Muscle layer of duodenum (tissue), 2 donors: ENCODE measurements around the gene SHB.
"Not testable (repeated sequence)": the region's sequence is repeated elsewhere in the genome, so short reads cannot be mapped to it uniquely, and the experiment has no call there.

Experiments
- H3K27ac ChIP-seq: one replicate; pipeline ENCODE4 v1.7.0; 2013; ENCODE audit warnings: mild to moderate bottlenecking, low read length
- H3K27me3 ChIP-seq: one replicate; pipeline ENCODE4 v1.7.0; 2013; ENCODE audit warnings: low read depth, mild to moderate bottlenecking, control low read depth, low read length
- H3K36me3 ChIP-seq, 2 donors: one replicate each; pipeline ENCODE4 v1.7.0; 2013; ENCODE audit warnings: low read length in 2 of 2, control low read depth in 1 of 2, mild to moderate bottlenecking in 1 of 2; ENCODE audit not compliant: insufficient read depth in 2 of 2, control insufficient read depth in 1 of 2
- H3K4me1 ChIP-seq, 2 donors: one replicate each; pipeline ENCODE4 v1.7.0; 2013; ENCODE audit warnings: low read length in 2 of 2, mild to moderate bottlenecking in 2 of 2, control low read depth in 1 of 2, moderate library complexity in 1 of 2; ENCODE audit not compliant: insufficient read depth in 2 of 2, control insufficient read depth in 1 of 2
- H3K4me3 ChIP-seq, 2 donors: one replicate each; pipeline ENCODE4 v1.7.0; 2013; ENCODE audit warnings: low read length in 2 of 2, low read depth in 1 of 2, mild to moderate bottlenecking in 1 of 2
- H3K9me3 ChIP-seq, 2 donors: one replicate each; pipeline ENCODE4 v1.7.0; 2013; ENCODE audit warnings: low read length in 2 of 2, control low read depth in 1 of 2, mild to moderate bottlenecking in 1 of 2; ENCODE audit not compliant: control insufficient read depth in 1 of 2
- donor health status: healthy.

SHB gene

DNA sequence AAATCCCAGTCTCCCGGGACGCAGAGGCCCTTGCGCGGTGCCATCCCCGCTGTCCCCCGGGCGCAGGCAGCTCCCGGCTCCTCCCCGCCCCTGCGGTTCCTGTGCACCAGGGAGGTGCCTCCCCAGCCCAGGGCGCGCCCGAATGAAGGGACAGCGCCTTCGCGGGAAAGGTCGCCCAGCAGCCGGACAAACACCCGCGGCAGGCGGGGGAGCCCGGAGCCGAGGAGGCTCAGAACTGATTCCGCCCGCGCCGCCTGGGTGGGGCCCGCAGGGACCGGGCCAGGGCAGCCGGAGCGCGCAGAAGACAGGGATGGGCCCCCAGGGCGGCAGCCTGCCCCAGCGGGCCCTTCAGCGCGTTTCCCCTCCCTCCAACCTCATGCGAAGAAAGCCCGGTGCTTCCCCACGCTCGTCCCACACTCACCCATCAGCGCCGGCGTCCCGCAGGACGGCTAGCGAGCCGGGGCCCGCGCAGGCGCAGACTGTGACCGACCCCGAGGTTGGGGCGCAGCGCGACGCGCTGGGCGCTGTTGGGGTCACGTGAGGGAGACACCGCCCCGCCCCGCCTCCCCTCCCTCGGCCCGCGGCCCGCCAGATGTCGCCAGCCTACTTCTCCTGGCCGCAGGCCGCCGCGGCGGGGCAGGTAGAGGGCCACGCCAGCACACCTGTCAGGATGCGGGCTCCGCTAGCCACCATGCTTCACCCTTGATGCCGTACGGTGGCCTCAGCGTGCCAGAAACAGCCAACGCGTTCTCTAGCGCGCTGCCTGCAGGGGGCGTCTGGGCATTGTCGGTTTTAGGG, 165.2 kb downstream of the SHB start, which contains the start of gene SLC25A51:
Gene SLC25A51 (minus strand): TSS at position 481 of the 798 bp plus-strand sequence. CDS start 15,577 bp downstream, outside the sequence.
- Histone ChIP-seq H3K4me3 (peak within 1 kb of the TSS; percentile 89 to 97), H3K4me1 (peaks cover 0 to 22% of the 10 kb centered on the region in 2 donors)

DNA sequence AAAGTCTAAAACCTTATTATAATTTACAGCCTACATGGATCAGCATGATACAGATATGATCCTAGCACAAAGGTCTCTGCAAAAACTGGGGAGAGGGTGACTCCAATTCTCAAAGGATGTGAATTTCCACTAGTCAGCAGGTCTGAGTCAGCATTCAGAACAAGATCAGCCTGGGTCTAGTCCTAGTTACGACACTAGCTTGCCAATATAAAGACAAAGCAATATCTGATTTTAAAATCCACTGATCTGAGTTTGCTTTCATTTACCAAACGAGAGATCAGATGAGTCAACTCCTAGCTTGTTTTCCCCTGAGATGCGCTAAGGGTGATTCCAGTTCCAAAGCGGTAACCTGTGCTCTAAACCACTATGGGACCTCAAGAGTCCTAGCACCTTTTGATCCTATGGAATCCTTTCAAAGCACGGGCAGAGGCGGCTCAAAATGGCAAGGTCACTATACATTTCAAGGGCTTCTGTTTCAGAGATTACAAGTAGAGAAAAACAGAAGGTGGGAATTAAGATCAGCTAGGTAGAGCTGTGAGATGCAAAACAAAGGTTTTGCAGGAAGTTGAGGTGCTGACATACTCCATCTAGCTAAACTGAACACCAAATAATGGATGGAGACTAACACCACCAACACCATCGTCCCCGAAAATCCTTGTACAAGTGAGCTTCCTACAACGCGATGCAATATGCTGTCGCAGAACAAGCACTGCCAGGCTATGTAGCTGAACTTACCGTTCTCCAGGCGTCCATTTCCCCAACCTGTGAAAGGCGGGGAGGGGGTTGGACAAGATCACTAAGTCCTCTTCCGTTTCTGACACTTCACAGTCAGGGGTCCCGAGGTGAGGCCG, 166.0 kb downstream of the SHB start:
- peak overlapping the region; percentile 84 for H3K27ac ChIP-seq
- peaks cover 0 to 22% of the 10 kb centered on the region in 2 donors for H3K4me1 ChIP-seq
- peaks cover 8 to 9% of the 10 kb centered on the region in 2 donors for H3K36me3 ChIP-seq
- no peaks in the 10 kb centered on the region for H3K27me3 ChIP-seq
- peak overlapping the region; percentile 89 to 97 for H3K4me3 ChIP-seq
- H3K9me3 ChIP-seq, result no peaks in the 10 kb centered on the region

More for the DNA sequence above, 165.2 kb downstream of the SHB start, which contains the start of gene SLC25A51:
- Histone ChIP-seq H3K36me3 (peaks cover 6% of the 10 kb centered on the region in 2 donors), H3K27ac (peak within 1 kb of the TSS; percentile 84), H3K9me3 (no peaks in the 10 kb centered on the region), H3K27me3 (no peaks in the 10 kb centered on the region)

- H3K36me3 ChIP-seq, result peaks cover 9 to 13% of the 10 kb centered on the region in 2 donors
- peak overlapping the region; percentile 7 for H3K27ac ChIP-seq
- H3K4me3 ChIP-seq, result peak overlapping the region in 1 of 2 donors; percentile 97
- no peaks in the 10 kb centered on the region for H3K27me3 ChIP-seq
- H3K9me3 ChIP-seq, result no peaks in the 10 kb centered on the region
- peaks cover 0 to 22% of the 10 kb centered on the region in 2 donors for H3K4me1 ChIP-seq
These were observed 166.9 kb downstream of the SHB start for GRCh38 chr9:37902131-37902530.

DNA sequence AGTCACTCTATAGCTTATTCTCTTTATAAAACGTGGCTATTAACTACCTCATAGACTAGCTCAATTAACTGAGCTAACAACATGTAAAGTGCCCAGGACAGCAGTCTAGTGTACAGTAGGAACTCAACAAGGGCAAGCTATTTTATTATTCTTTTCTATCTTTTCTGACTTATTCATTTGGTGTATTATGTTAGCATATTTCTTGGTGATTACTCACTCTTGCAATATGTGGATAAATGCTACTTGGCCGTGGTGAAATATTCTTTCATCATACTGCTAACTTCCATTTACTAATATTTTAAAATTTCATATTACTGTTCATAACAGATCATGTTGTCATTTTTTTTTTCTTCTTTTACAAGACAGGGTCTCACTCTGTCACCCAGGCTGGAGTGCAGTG, 170.0 kb downstream of the SHB start:
- Histone ChIP-seq H3K4me1 (peaks cover 0 to 16% of the 10 kb centered on the region in 2 donors), H3K4me3 (no peak overlapping the region), H3K27me3 (no peaks in the 10 kb centered on the region), H3K27ac (no peak overlapping the region), H3K9me3 (no peaks in the 10 kb centered on the region), H3K36me3 (peaks cover 23 to 27% of the 10 kb centered on the region in 2 donors)

- H3K9me3 ChIP-seq, result no peaks in the 10 kb centered on the region
- H3K36me3 ChIP-seq, result peaks cover 34 to 40% of the 10 kb centered on the region in 2 donors
These were observed 171.4 kb downstream of the SHB start for GRCh38 chr9:37897665-37898064.

GRCh38 chr9:37892063-37892462, 177.0 kb downstream of the SHB start:
- Histone ChIP-seq H3K27ac (no peak overlapping the region), H3K36me3 (peaks cover 35 to 38% of the 10 kb centered on the region in 2 donors), H3K27me3 (no peaks in the 10 kb centered on the region), H3K9me3 (no peaks in the 10 kb centered on the region), H3K4me1 (no peaks in the 10 kb centered on the region), H3K4me3 (no peak overlapping the region)

More at GRCh38 chr9:37897665-37898064, 171.4 kb downstream of the SHB start:
- Histone ChIP-seq H3K4me1 (peaks cover 0 to 7% of the 10 kb centered on the region in 2 donors), H3K27me3 (no peaks in the 10 kb centered on the region), H3K27ac (no peak overlapping the region), H3K4me3 (no peak overlapping the region)

GRCh38 chr9:37891042-37891441, 178.0 kb downstream of the SHB start:
- peaks cover 32 to 33% of the 10 kb centered on the region in 2 donors for H3K36me3 ChIP-seq
- not testable (repeated sequence) for H3K27ac ChIP-seq, H3K4me1 ChIP-seq, H3K27me3 ChIP-seq, H3K4me3 ChIP-seq, H3K9me3 ChIP-seq

DNA sequence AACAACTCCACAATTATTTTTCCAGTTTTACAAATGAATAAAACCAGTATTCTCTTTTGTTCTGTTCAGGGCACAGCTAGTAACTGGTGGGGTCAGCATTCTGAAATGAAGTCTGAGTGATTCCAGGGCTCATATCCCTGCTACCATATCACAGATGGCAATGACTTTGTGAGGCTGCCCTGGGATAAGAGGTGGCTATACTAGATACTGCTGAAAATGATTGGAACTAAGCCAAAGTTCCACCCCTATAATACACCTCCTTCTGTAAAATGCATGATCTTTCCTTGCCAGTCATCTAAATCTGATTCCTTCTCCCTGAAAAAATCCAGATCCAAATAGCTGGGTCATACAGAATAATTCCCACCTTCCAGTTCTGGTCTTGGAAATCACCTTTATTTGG, 179.5 kb downstream of the SHB start:
- Histone ChIP-seq H3K4me1 (no peaks in the 10 kb centered on the region), H3K4me3 (no peak overlapping the region), H3K27ac (no peak overlapping the region), H3K27me3 (no peaks in the 10 kb centered on the region), H3K9me3 (no peaks in the 10 kb centered on the region), H3K36me3 (peaks cover 25 to 36% of the 10 kb centered on the region in 2 donors)

GRCh38 chr9:37887977-37888583, 180.9 kb downstream of the SHB start:
- H3K27me3 ChIP-seq, H3K27ac ChIP-seq, H3K4me1 ChIP-seq, H3K4me3 ChIP-seq, H3K9me3 ChIP-seq: not testable (repeated sequence)
- H3K36me3 ChIP-seq, result peaks cover 15 to 24% of the 10 kb centered on the region in 2 donors

- peaks cover 4 to 21% of the 10 kb centered on the region in 2 donors for H3K36me3 ChIP-seq
- no peaks in the 10 kb centered on the region for H3K27me3 ChIP-seq
- H3K4me1 ChIP-seq, result no peaks in the 10 kb centered on the region
- no peak overlapping the region for H3K4me3 ChIP-seq
- no peak overlapping the region for H3K27ac ChIP-seq
- H3K9me3 ChIP-seq, result no peaks in the 10 kb centered on the region
These were observed 188.0 kb downstream of the SHB start for GRCh38 chr9:37880916-37881479.
